Ovary (tissue), 3 donors: ENCODE data around the gene CHTOP.

ENCODE experiments used
- CTCF ChIP-seq, 3 donors: fragments of 450-650 bp in 2 of 3; fragments of 200-600 bp in 1 of 3; IDR thresholded peaks; one replicate each; pipeline versions ENCODE4 v1.5.1 to v1.8.0; 2016 to 2022; ENCODE audit warnings: antibody characterized with exemption in 3 of 3, mild to moderate bottlenecking in 1 of 3
- EP300 ChIP-seq: sonication (generic); formaldehyde crosslinking; IDR thresholded peaks from one replicate; pipeline ENCODE4 v1.6.1; 2017; ENCODE audit warnings: antibody characterized with exemption
- POLR2A ChIP-seq: fragments of 450-650 bp; IDR thresholded peaks from one replicate; pipeline ENCODE4 v1.6.1; 2017; ENCODE audit warnings: antibody characterized with exemption, mild to moderate bottlenecking, moderate library complexity
- donor health status: DM: no; HTN: no; CAD: no.

DNA sequence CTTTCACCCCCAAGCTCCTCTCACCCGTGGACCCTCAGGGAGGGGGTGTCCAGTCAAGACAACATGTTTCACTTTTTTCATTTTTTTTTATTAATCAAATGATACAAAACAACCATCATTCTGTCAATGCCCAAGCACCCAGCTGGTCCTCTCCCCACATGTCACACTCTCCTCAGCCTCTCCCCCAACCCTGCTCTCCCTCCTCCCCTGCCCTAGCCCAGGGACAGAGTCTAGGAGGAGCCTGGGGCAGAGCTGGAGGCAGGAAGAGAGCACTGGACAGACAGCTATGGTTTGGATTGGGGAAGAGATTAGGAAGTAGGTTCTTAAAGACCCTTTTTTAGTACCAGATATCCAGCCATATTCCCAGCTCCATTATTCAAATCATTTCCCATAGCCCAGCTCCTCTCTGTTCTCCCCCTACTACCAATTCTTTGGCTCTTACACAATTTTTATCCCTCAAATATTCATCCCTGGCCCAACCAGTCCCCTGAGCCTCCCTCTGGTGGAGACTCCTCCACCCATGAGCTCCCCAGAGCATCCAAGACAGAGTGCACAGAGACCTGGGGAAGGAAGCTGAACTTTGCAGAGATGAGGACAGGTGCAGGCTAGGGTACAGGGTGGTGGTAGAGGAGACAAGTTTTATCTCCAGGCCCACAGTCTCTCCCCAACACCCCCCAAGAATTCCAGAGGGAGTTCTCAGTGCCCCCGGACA lies 19.5 kb upstream of the CHTOP start:
- TF ChIP-seq CTCF (IDR thresholded peaks at IDR 0.05): no peak
- no peak for TF ChIP-seq POLR2A
- TF ChIP-seq EP300: no peak
